ENCODE data around the gene GABRG3. TPM values are rescaled to one million over a fixed set of nuclear protein-coding genes. Genes with fewer than 3 reads are reported as not detected.

The GABRG3 gene
- total RNA-seq, 1 experiment from 2014 or later = 0.15 TPM

- Histone ChIP-seq H3K27me3 (ENCODE audit: insufficient read depth, low read length) (no peaks in the 10 kb centered on the region), H3T11ph (ENCODE audit: low read length) (no peak overlapping the region), H2BK15ac (ENCODE audit: low read depth, low read length) (no peak overlapping the region), H3K4me2 (ENCODE audit: insufficient read depth, insufficient read length, low read length) (no peak overlapping the region), H2BK5ac (ENCODE audit: insufficient read length, low read length) (no peak overlapping the region), H2BK12ac (ENCODE audit: insufficient read length, low read depth, low read length) (no peak overlapping the region), H3K9ac (ENCODE audit: extremely low read depth, insufficient read length, low read length) (no peak overlapping the region), H3K4ac (ENCODE audit: low read depth, low read length) (no peak overlapping the region), H2AFZ (ENCODE audit: low read length) (no peak overlapping the region), H2BK20ac (ENCODE audit: low read depth, low read length, poor library complexity, severe bottlenecking) (no peak overlapping the region), H4K5ac (ENCODE audit: insufficient read length, low read depth, low read length) (no peak overlapping the region), H4K20me1 (ENCODE audit: control insufficient read depth, insufficient read depth, insufficient read length) (no peaks in the 10 kb centered on the region), H3K27ac (ENCODE audit: insufficient read length, low read depth, low read length) (no peak overlapping the region), H4K91ac (ENCODE audit: insufficient read length, low read depth, low read length) (no peak overlapping the region), H3K23ac (ENCODE audit: insufficient read length, low read depth, low read length) (no peak overlapping the region), H3K79me2 (ENCODE audit: insufficient read depth, low read length) (no peaks in the 10 kb centered on the region), H3K9me3 (ENCODE audit: control insufficient read depth, low read depth, low read length) (no peaks in the 10 kb centered on the region), H3K14ac (ENCODE audit: insufficient read depth, low read length) (no peak overlapping the region), H2AK5ac (ENCODE audit: insufficient read length, low read length) (no peak overlapping the region), H3K79me1 (ENCODE audit: insufficient read depth, low read depth, low read length, poor library complexity, severe bottlenecking) (no peaks in the 10 kb centered on the region), H3K18ac (ENCODE audit: insufficient read length, low read depth, low read length) (no peak overlapping the region), H4K8ac (replicated peaks; ENCODE audit: insufficient read length, low read depth, low read length) (no peak overlapping the region), H3K4me1 (ENCODE audit: insufficient read depth, low read length) (peaks cover 2% of the 10 kb centered on the region; the same call in 1 of the 2 replicates), H2BK120ac (ENCODE audit: low read depth, low read length, poor library complexity, severe bottlenecking) (no peak overlapping the region), H3K56ac (ENCODE audit: insufficient read length, low read depth, low read length) (no peak overlapping the region), H3K23me2 (ENCODE audit: insufficient read length, low read depth, low read length, poor library complexity, severe bottlenecking) (no peaks in the 10 kb centered on the region)
- no peak for TF ChIP-seq CTCF (conservative IDR thresholded peaks at IDR 0.05)
- no peak overlapping the region for H3K4me3 Mint-ChIP-seq
- 0 out of 7 replicates have a peak, but pooled peaks cover 0 to 1% (median 0%) of the 10 kb centered on the region in 3 experiments for H3K36me3 Mint-ChIP-seq (ENCODE audit: insufficient read depth in 1 of 3, low read depth in 3 of 3)
- DNase-seq = no peak
- no CpG with 5 or more reads among the region's 4 CpGs for WGBS (ENCODE audit: extremely low coverage, insufficient read length, low lambda C conversion rate)
- 0 out of 5 replicates have a peak, but pooled peaks cover 0 to 2% of the 10 kb centered on the region in 2 experiments for H3K9me3 Mint-ChIP-seq
- no peak overlapping the region for H3K27ac Mint-ChIP-seq
- peaks cover 2% of the 10 kb centered on the region for H3K27me3 Mint-ChIP-seq (ENCODE audit: low read depth)
- peaks cover 34 to 37% of the 10 kb centered on the region in 2 experiments for H3K4me1 Mint-ChIP-seq
Observed at GRCh38 chr15:27170851-27171250, 199.9 kb downstream of the GABRG3 start.
